NCI-H526 treated with DMSO at 0.1 percent for 48 hours (cell line): Measurements from ENCODE around the gene ZNF213.

Experiments used
- DNase-seq: peaks from one replicate; lab custom pipeline; 2025; lab: John Stamatoyannopoulos, UW

ZNF213 gene

DNA sequence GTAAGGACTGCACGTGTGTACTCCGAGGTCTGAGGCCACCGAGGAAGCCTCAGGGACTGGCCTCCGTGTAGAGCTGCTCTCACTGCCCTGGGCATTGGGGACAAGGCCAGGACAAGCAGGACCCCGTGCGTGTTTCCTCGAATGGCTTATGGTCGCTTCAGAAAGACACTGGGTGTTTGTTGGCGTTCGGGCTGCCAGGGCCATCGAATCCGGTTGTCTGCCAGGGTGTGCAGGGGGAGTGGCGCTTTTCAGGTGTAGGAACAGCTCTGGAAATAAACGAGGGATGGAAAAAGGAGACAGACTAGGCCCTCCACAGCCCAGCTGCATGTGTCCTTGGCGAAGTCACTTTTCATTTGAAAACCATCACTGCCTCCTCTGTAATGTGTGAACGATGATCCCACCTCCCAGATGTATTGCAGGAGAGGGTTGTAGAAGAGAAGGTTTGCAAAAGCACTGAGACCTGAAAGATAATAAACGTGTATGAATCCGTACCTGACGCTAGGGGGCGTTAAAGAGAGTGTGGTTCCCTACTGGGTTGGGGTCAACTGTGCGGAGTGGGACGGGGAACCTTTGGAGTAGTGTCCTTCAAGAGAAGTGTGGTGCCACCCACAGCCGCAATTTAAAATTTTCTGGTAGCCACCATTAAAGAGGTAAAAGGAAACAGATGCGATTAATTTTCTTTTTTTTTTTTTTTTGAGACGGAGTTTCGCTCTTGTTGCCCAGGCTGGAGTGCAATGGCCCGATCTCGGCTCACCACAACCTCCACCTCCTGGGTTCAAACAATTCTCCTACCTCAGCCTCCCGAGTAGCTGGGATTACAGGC is 33.6 kb upstream of the ZNF213 start:
- DNase-seq: no peak

DNA sequence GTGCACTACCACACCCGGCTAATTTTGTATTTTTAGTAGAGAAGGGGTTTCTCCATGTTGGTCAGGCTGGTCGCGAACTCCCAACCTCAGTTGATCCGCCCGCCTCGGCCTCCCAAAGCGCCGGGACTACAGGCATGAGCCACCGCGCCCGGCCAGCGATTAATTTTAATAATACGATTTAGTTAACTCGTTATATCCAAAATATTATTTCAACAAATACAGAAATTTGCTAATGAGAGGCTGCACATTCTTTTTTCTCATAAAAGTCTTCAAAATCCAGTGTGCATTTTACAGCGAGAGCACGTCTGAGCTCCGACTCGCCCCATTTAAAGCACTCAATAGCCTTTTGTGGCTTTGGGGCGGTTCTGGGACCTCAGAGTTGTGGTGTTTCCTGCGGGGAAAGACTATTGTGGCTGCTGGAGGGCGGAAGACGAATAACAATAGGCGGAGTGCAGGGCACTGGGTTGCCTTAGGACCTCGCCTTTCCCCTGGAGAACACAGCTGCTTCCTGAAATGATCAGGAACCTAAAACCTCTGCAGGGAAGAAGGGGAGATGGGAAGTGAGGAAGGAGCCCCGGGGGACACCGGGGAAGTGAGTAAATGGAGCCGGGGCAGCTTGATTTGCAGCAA is 32.9 kb upstream of the ZNF213 start:
- DNase-seq: no peak

DNA sequence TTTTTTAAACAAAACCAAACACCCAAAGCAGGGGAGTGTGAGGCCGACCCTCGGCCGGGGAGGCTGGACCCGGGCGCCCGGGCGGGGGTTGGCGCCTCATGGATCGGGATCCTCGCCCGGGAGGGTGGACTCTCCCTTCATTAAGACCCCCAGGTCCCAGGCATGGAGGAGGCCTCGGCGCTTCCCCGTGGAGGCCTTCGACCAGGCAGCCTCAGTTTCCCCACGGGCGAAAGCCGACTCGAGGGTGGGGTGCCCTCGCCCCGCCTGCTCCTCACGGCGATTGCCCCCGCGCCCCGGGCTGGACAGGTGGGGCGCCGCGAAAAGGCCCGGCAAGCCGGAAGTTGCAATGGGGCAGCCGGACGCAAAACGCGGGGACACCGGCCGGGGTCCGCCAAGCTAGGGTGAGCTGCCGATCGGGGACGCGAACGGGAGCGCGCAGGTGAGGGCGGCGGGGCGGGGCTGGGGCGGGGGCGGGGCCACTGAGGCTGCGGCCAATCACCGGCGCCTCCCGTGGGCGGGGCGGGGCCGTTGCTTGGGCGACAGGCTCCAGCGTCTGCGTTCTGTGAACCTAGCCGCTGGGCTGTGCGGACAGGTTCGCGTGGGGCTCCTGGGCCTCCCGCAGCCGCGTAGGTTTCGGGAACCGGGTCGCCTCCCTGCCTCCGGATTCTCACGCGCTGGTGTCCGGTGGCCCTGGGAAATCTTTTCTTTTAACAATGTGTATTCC is 28.5 kb upstream of the ZNF213 start:
- peak; percentile 58 for DNase-seq

DNA sequence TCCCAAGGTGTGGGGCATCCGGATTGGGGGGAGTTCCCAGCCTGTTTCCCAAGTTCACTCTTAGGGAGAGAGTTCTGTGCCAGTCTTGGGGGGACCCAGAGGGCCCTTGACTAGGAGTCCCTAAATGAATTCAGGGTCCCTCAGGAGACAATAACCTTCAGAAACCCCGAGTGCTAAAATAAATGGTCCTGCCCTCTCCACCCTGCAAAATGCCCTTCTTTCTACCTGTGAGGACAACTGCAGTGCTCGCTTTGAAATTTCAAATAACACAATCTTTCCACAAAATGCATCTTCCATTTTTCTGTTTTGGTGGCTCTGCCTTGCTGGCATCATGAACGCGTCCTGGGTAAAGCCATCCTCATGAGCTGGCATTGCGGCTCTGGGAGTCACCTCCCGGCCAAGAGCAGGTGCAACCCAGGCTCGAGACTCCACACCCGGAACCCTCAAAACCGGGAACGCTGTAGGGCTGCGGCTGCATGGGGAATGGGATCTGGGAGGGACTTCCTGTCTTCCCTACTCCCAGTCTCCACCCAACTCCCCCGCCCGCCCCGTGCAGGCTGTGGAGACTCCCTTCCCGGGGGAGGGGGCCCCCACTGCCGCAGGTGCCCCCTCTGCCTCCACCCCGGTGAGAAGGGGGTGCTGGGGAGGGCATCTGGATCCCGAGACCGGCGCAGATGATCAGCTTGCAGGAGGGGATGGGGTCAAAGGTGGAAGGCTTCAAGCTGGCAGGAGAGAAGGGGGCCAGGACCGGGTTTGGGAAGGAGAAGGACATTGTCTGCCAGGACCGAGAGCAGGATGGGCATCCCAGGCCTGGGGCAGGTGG is 22.6 kb upstream of the ZNF213 start, which contains the start of gene ZNF205:
ZNF205 (plus strand) TSS at position 529 of the 823 bp plus-strand sequence. CDS start 845 bp downstream, outside the sequence.
- peak; percentile 34 for DNase-seq

DNA sequence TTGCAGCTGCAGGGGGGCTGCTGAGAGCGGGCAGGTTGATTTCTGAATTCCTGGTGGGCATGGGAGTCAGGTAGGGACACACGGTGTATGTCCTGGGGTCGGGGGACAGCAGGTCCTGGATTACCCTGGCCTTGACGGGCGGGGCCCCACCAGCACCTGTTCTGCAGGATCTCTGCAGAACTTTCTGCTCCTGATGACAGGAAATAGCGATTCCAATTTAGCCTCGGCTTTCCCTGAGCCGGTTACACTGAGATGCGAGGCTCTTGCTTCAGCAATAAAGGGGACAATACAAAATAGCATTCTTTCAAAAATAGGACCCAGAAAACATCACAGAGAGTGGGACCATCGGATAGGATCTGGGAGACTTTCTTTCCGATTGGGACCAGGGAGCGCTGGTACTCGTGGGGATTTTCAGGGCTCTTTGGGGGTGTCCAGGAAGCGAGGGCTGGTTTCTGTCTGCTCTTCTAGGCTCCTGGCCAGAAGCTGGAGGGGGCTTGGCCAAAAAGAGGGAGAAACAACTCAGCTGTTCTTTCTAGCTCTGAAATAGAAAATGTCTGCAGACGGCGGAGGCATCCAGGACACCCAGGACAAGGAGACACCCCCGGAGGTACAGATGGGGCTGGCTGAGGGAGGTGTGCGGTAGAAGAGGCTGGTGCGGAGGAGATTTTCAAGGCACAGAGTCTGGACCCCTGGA is 21.8 kb upstream of the ZNF213 start:
- no peak for DNase-seq

DNA sequence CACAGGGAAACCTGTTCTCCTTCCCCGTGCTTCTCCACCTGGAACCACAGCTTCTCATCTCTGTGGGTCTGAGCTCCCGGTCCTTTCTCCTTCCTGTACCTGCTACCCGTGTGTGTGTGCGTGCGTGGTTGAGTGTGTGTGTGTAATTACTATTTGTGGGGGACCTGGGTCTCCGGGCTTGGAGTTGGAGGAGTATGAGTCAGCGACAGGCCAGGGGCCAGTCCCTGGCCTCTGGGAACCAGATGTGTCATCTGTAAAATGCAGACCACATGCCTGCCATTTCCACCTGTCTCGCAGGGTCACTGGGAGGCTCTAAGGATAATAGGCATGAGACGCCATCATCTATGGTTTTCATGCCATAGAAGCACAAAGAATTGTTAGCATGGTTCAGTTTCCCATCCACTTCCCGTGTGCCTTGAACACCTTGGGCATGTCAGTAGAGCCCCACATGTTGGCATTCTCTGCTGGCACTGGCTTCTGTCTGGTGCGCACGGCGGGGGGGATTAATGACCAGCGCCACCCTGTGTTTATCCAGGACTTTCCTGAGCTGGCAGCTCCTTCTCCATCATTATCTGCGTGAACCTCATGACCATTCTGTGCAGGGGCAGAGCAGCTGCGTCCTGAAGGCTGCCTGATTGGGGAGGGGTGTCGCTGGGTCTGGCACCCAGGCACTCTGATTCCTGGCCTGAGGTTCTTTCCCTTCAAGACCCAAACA is 20.9 kb upstream of the ZNF213 start:
- no peak for DNase-seq

DNA sequence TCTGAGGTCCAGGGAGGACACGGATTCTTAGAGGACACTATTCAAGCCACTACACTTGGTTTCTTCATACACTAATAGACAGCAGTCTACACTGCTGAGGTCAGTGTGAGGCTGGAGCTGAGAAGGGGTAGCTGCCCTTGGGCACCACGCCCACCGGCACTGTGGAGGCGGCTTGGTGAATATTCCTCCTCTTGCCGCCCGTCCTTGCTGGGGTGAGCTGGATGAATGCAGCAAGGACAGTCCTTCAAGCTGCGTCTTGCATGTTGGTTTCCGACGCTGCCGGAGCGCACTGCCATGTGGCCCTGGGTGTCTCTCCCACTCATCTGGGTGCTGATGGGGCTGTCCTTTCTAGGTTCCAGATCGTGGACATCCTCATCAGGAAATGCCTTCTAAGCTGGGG is 19.8 kb upstream of the ZNF213 start:
- DNase-seq: no peak

DNA sequence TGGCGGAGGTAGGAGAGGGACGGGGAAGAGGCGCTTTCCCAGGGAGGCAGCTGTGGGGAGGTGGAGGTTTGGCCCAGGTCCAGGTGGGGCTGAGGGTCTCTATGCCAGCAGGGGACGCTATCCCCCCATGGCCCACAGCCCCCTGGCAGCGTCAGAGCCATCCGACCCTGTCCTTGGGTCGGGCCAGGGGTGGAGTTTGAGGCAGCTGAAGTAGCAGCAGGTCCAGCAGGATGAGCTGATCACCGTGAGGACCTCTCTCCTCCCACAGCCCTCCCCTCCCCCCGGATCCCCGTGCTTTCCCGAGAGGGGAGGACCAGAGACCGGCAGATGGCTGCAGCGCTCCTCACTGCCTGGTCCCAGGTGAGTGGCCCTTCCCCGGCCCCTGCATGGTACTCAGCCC is 19.3 kb upstream of the ZNF213 start:
- no peak for DNase-seq

DNA sequence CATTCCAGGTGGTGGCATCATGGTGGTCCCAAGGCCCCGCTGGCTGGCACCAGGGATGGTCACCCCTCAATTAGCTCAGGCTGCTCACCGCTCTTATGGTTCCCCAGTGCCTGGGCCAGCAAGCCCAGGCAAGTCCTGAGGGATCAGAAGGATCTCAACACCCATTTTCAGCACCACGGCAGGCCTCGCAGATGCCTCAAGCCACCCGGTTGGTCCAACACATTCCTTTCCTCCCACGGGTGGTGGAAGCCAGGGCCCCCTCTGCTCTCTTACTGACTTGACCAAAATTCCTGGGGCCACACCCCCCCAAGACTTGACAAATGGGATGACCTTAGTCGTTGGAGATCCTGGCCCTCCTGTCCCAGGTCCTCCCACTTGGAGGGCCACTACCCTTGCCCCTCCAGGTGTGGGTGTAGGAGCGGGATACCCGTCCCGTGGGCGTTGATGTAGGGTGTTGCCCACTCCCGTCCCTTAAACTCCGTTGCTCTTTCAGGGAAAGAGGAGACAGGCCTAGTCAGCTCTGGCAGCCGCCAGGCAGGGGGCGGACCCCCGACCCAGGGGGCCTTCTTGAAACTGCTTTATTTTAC is 16.5 kb upstream of the ZNF213 start:
- DNase-seq: no peak

DNA sequence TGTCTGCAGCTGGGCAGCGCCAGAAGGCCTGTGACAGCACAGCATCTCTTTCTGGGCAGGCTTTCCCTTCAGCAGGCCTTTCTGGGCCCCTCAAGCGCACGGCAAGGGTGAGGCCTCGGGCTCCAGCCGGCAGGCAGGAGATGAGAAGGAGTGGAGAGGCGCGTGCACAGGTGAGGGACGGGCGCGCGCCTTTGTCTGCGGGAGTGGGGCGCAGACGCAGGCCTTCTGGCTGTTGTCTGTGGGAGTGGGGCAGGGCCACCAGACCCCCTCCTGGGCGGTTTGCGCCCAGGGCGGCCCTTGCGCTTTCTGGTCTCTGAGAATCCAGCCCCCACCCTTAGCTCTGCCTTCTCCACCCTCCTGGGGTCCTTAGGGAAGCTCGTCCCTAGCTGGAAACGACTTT is 16.0 kb upstream of the ZNF213 start:
- DNase-seq: no peak

DNA sequence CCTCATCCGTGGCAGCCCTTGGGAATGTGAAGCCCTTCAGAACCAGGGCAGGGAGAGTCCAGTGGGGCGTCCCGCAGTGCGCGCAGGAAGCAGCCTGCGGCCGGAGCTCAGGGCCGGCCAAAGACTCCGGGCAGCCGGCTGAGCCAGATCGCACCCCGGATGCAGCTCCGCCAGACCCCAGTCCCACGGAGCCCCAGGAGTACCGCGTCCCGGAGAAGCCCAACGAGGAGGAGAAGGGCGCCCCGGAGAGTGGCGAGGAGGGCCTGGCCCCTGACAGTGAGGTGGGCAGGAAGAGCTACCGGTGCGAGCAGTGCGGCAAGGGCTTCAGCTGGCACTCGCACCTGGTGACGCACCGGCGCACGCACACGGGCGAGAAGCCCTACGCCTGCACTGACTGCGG is 15.5 kb upstream of the ZNF213 start:
- DNase-seq: no peak

DNA sequence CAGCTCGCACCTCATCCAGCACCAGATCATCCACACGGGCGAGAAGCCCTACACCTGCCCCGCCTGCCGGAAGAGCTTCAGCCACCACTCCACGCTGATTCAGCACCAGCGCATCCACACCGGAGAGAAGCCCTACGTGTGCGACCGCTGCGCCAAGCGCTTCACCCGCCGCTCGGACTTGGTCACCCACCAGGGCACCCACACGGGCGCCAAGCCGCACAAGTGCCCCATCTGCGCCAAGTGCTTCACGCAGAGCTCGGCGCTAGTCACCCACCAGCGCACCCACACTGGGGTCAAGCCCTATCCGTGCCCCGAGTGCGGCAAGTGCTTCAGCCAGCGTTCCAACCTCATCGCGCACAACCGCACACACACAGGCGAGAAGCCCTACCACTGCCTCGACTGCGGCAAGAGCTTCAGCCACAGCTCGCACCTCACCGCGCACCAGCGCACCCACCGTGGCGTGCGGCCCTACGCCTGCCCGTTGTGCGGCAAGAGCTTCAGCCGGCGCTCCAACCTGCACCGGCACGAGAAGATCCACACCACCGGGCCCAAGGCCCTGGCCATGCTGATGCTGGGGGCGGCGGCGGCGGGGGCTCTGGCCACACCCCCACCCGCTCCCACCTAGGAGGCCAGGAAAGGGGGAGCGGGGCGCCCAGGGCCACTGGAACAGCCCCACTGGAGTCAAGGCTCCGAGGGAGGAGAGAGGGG is 15.0 kb upstream of the ZNF213 start:
- no peak for DNase-seq

DNA sequence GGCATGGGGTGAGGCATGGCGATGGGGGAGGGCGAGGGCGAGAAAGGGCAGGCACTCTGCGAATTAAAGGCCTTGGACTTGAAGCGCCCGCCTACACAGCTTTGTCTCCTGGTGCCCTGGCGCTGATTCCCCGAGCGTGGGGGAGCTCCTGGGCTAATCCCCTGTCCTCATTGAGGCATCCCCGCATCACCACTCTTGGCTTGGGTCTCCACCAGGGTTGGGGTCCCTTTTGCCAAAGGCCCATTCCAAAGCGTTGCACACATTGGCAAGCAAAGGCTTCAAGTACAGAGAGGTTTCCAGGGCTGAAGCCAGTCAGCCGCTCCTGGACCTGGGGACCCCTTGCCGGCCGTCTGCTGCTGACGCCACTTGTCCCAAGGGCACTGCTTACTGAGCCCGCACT is 14.4 kb upstream of the ZNF213 start:
- DNase-seq: no peak

DNA sequence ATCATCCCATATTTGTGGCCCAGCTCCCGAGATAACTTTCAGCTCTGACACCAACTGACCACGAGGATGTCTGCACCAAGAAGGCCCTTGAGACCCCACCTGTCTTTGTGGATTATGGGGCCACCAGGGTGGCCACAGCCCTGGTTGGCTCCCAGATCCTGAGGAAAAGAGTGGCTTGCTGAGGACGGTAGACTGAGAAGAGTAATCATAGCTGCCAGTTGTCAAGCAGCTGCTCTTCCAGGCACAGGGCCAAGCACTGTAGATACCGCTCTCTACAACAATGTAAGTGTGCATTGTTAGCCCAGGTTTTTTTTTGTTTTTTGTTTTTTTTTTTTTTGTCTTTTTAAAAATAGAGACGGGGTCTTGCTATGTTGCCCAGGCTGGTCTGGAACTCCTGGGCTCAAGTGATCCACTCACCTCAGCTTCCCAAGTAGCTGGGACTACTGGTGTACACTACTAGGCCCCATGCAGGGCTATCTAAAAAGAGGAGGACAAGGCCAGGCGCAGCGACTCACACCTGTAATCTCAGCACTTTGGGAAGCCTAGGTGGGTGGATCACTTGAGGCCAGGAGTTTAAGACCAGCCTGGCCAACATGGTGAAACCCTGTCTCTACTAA is 12.9 kb upstream of the ZNF213 start:
- DNase-seq: no peak

DNA sequence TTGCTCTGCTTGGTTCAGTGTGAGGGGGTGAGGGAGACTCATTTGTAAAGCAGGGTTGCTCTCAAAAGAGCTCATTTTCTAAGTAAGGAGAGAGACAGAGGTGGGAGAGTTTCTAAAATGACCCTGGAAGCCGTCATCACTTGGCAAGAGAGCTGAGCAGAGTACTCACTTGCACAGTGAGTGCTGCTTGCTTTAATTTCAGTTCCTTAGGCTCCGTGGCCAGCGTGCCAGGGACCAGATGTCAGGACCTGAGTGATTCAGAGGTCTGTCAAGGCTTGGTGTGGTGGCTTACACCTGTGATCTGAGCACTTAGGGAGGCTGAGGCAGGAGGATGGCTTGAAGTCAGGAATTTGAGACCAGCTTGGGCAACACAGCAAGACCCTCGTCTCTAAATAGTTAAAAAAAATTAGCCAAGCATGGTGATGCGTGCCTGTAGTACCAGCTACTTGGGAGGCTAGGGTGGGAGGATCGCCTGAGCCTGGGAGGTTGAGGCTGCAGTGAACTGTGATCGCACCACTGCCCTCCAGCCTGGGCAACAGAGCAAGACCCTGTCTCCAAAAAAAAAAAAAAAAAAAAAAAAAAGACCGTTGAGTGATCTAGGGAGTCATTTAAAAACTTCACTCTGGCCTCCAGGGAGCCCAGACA is 11.8 kb upstream of the ZNF213 start:
- DNase-seq: no peak

DNA sequence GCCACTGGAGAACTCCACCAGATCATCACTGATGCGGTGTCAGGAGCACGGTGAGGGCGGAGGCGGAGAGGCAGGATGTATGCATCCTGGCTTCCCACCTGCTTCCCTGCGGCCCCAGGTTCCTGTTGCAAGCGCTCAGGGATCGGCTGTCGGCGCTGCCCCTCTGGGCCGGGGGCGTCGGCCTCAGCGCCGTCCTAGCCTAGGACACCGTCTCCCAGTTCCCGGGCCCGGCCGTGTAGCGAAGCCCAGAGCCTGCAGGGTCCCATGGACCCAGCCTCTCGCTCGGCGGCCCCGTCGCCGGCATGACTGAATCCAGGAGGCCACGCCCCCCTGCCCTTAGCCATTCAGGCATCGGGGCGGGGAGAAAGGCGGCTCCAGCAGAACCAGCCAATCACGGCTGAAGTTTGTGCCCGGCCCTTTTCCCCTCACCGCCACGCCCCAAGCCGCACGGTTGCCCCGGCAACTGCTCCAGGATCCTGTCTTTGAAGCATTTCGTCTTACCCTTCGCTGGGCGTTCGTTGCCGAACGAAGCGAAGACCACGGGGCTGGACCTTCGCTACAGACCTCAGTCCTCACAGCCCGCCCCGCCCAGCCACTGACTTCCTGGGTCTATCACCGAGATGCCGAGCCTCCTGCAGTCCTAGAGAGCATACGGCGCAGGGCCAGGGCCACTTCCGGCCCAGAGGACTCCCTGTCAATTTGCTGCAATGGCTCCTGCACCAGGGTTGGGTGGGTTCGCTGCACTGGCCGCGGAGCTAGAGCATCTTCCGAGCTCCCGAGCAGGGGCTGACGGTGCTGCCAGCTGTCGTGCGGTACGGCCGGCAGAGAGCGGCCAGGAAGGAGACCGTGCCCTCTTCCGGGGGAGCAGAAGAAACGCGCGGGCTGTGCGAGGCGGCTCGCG is 10.6 kb upstream of the ZNF213 start:
- peak; percentile 76 for DNase-seq

DNA sequence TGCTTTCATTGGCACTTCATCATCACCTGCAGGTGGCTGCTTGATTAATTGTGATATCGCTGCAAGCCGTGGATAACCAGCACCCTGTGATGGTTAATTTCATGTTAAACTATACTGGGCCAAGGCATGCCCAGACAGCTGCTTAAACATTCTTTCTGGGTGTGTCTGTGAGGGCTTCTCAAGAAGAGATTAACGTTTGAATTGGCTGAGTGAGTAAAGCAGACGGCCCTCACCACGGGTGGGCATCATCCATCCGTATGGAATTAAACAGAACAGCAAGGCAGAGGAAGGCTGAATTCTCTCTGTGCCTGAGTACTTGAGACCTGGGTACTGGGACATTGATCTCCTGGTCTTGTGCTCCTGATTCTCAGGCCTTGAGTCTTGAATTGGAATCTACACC is 7.1 kb upstream of the ZNF213 start:
- DNase-seq: no peak
